SK-N-SH (cell line): ENCODE data around the gene SMPDL3A. TPM values are rescaled to one million over a fixed set of nuclear protein-coding genes. Genes with fewer than 3 reads are reported as not detected.

Experiments used
- CTCF ChIA-PET: fragments of 300-600, 350-600 bp; formaldehyde crosslinking; extraction: SDS; loops from one replicate; lab custom pipeline; 2021; lab: Yijun Ruan, JAX
- POLR2A ChIA-PET: fragments of 350-600 bp; sonication (Branson Sonifier 250); formaldehyde crosslinking; extraction: SDS; loops from one replicate; lab custom pipeline; 2020; ENCODE audit warnings: antibody characterized with exemption, inconsistent platforms; lab: Yijun Ruan, JAX
- DNase-seq: peaks from one replicate; pipeline ENCODE4 v3.0.0; 2012
- H2AFZ ChIP-seq: fragments of 200-600 bp; sonication (generic); 2 replicates; pipeline ENCODE4 v1.8.1; 2016; ENCODE audit warnings: antibody characterized with exemption, mild to moderate bottlenecking, low read depth
- H3F3A ChIP-seq: fragments of 200-600 bp; sonication (generic); replicated peaks from 2 replicates; pipeline ENCODE3; 2016; ENCODE audit warnings: antibody characterized with exemption, mild to moderate bottlenecking; ENCODE audit not compliant: insufficient read depth
- H3K27ac ChIP-seq, 2 experiments: fragments of 200-500 bp in 1 of 2; fragments of 200-600 bp in 1 of 2; sonication (Bioruptor generic) in 1 of 2; sonication (generic), shearing (Covaris generic) in 1 of 2; 2 replicates each; pipeline versions ENCODE4 v1.5.1 to v1.6.1; 2014 to 2016; ENCODE audit warnings: low read depth in 2 of 2, inconsistent platforms in 1 of 2, low read length in 1 of 2, mild to moderate bottlenecking in 1 of 2, mixed read lengths in 1 of 2
- H3K27me3 ChIP-seq: fragments of 200-600 bp; sonication (generic), shearing (Covaris generic); 2 replicates; pipeline ENCODE4 v1.6.1; 2016; ENCODE audit warnings: mixed run types; ENCODE audit not compliant: insufficient read depth
- H3K36me3 ChIP-seq, 2 experiments: fragments of 200-500 bp in 1 of 2; fragments of 200-600 bp in 1 of 2; sonication (Bioruptor generic) in 1 of 2; sonication (generic) in 1 of 2; replicated peaks in 1 of 2; 2 replicates each; pipeline versions ENCODE3 to v1.5.1; 2014 to 2016; ENCODE audit warnings: low read length in 1 of 2, mild to moderate bottlenecking in 1 of 2; ENCODE audit not compliant: insufficient read depth in 2 of 2, control insufficient read depth in 1 of 2
- H3K4me1 ChIP-seq, 2 experiments: fragments of 200-500 bp in 1 of 2; fragments of 200-600 bp in 1 of 2; sonication (Bioruptor generic) in 1 of 2; sonication (generic), shearing (Covaris generic) in 1 of 2; 2 replicates each; pipeline versions ENCODE4 v1.5.1 to v1.6.1; 2014 to 2016; ENCODE audit warnings: low read depth in 1 of 2, low read length in 1 of 2, mixed run types in 1 of 2; ENCODE audit not compliant: insufficient read depth in 2 of 2, control insufficient read depth in 1 of 2
- H3K4me2 ChIP-seq: fragments of 200-600 bp; sonication (generic), shearing (Covaris generic); 2 replicates; pipeline ENCODE4 v1.6.1; 2017; ENCODE audit warnings: mixed run types
- H3K4me3 ChIP-seq, 2 experiments: fragments of 200-500 bp in 1 of 2; fragments of 200-600 bp in 1 of 2; sonication (Bioruptor generic) in 1 of 2; sonication (generic), shearing (Covaris generic) in 1 of 2; 2 replicates each; pipeline versions ENCODE4 v1.5.1 to v1.8.1; 2014 to 2016; ENCODE audit warnings: low read depth in 2 of 2, inconsistent platforms in 1 of 2, low read length in 1 of 2, mild to moderate bottlenecking in 1 of 2, mixed read lengths in 1 of 2, moderate library complexity in 1 of 2
- H3K79me2 ChIP-seq: fragments of 200-600 bp; sonication (generic); 2 replicates; pipeline ENCODE4 v1.8.1; 2017; ENCODE audit warnings: mild to moderate bottlenecking; ENCODE audit not compliant: insufficient read depth
- H3K9ac ChIP-seq: fragments of 200-600 bp; sonication (generic); 2 replicates; pipeline ENCODE4 v1.6.1; 2017; ENCODE audit warnings: mixed run types
- H3K9me2 ChIP-seq: fragments of 200-600 bp; sonication (generic); 2 replicates; pipeline ENCODE4 v1.6.1; 2017; ENCODE audit warnings: mixed run types
- H3K9me3 ChIP-seq: fragments of 200-600 bp; sonication (generic); 2 replicates; pipeline ENCODE4 v1.6.1; 2017; ENCODE audit warnings: mixed run types, mild to moderate bottlenecking, moderate library complexity
- H4K20me1 ChIP-seq: fragments of 200-600 bp; sonication (generic); 2 replicates; pipeline ENCODE4 v1.6.1; 2017; ENCODE audit warnings: mild to moderate bottlenecking, mixed run types; ENCODE audit not compliant: insufficient read depth
- CHD2 ChIP-seq: fragments of 150-350 bp; IDR thresholded peaks from 2 replicates; pipeline ENCODE4 v1.6.1; 2018; ENCODE audit warnings: low read length; ENCODE audit not compliant: partially characterized antibody
- FOSL2 ChIP-seq: IDR thresholded peaks from 2 replicates; pipeline ENCODE4 v1.4.0; 2012; ENCODE audit warnings: low read depth, mild to moderate bottlenecking, moderate library complexity, borderline replicate concordance
- FOXJ3 ChIP-seq: sonication (generic); formaldehyde crosslinking; IDR thresholded peaks from 2 replicates; pipeline ENCODE4 v1.5.1; 2020; ENCODE audit warnings: mild to moderate bottlenecking, missing genetic modification reagents
- GABPA ChIP-seq: IDR thresholded peaks from 2 replicates; pipeline ENCODE4 v1.4.0; 2012; ENCODE audit warnings: low read depth, mild to moderate bottlenecking
- IRF3 ChIP-seq: fragments of 150-350 bp; IDR thresholded peaks from 2 replicates; pipeline ENCODE4 v1.6.1; 2016; ENCODE audit warnings: mild to moderate bottlenecking, low read depth, low read length
- JUND ChIP-seq: IDR thresholded peaks from 2 replicates; pipeline ENCODE4 v1.4.0; 2012
- MAX ChIP-seq: IDR thresholded peaks from 2 replicates; pipeline ENCODE4 v1.4.0; 2012; ENCODE audit warnings: low read depth
- MXI1 ChIP-seq: IDR thresholded peaks from 2 replicates; pipeline ENCODE4 v1.6.1; 2012; ENCODE audit warnings: mild to moderate bottlenecking, low read depth, low read length, improper control_type of control experiment
- NFIC ChIP-seq: IDR thresholded peaks from 2 replicates; pipeline ENCODE4 v1.4.0; 2012; ENCODE audit warnings: borderline replicate concordance
- NRF1 ChIP-seq: IDR thresholded peaks from 2 replicates; pipeline ENCODE4 v1.6.1; 2012; ENCODE audit warnings: low read depth, mild to moderate bottlenecking, low read length
- REST ChIP-seq: IDR thresholded peaks from 2 replicates; pipeline ENCODE4 v1.6.1; 2012; ENCODE audit warnings: mild to moderate bottlenecking, low read depth, low read length, moderate library complexity
- SIN3A ChIP-seq: IDR thresholded peaks from 2 replicates; pipeline ENCODE4 v1.6.1; 2012; ENCODE audit warnings: low read depth, mild to moderate bottlenecking, low read length, moderate library complexity, borderline replicate concordance
- TCF12 ChIP-seq: IDR thresholded peaks from 2 replicates; pipeline ENCODE4 v1.4.0; 2012
- TEAD4 ChIP-seq: IDR thresholded peaks from 2 replicates; pipeline ENCODE4 v1.4.0; 2012; ENCODE audit warnings: mild to moderate bottlenecking, borderline replicate concordance; ENCODE audit not compliant: insufficient read depth
- YY1 ChIP-seq: IDR thresholded peaks from 2 replicates; pipeline ENCODE4 v1.4.0; 2012; ENCODE audit warnings: low read depth, mild to moderate bottlenecking
- ZBTB33 ChIP-seq: IDR thresholded peaks from 2 replicates; pipeline ENCODE4 v1.4.0; 2012; ENCODE audit warnings: low read depth, borderline replicate concordance
- WGBS: methylation state at CpG from one replicate; pipeline ENCODE4 v1.1.6; 2017; ENCODE audit warnings: low lambda C conversion rate; 5-methylcytosine and 5-hydroxymethylcytosine counted together
- polyA plus RNA-seq, 3 experiments: library from polyadenylated mRNA; depleted of rRNA; stranded (reverse); fragments of >200 nt; gene quantifications; 2 replicates each; pipeline ENCODE4 v1.2.3, GENCODE V29; 2012

The SMPDL3A gene
- polyA plus RNA-seq, 1 of the 3 experiments (the other 2 are of a cell fraction) = 2.0 TPM

- 9% methylated on average over 3 of the region's 3 CpGs for WGBS
- Histone ChIP-seq H3K4me1 (no peaks in the 10 kb centered on the region; a peak in 1 of 4 replicates), H3K9me3 (no peaks in the 10 kb centered on the region), H3K27me3 (peaks cover 22% of the 10 kb centered on the region), H4K20me1 (no peaks in the 10 kb centered on the region), H3K36me3 (no peaks in the 10 kb centered on the region), H3K4me3 (no peak overlapping the region), H3K9ac (no peak overlapping the region), H3F3A (no peaks in the 10 kb centered on the region)
- CTCF ChIA-PET = no interaction called here
- POLR2A ChIA-PET = no interaction called here
- no peak for TF ChIP-seq FOSL2
- TF ChIP-seq TEAD4 = no peak
- TF ChIP-seq, all 33 proteins: peak for 0
- H3K9me2 ChIP-seq = no peaks in the 10 kb centered on the region
- no peak overlapping the region for H3K27ac ChIP-seq
- DNase-seq = no peak
- no peak overlapping the region for H2AFZ ChIP-seq
- no peaks in the 10 kb centered on the region for H3K79me2 ChIP-seq
- H3K4me2 ChIP-seq = no peak overlapping the region
Observed at GRCh38 chr6:122832459-122832858, 43.4 kb downstream of the SMPDL3A start.

- no peaks in the 10 kb centered on the region; a peak in 2 of 4 replicates for H3K4me1 ChIP-seq
- no peaks in the 10 kb centered on the region for H3K79me2 ChIP-seq
- H3K4me3 ChIP-seq = no peak overlapping the region
- no peaks in the 10 kb centered on the region for H3K36me3 ChIP-seq
- 23% methylated on average over 7 of the region's 7 CpGs for WGBS
- H3F3A ChIP-seq = peaks cover 3% of the 10 kb centered on the region
- no peaks in the 10 kb centered on the region for H4K20me1 ChIP-seq
- no peak overlapping the region for H3K9ac ChIP-seq
- TF ChIP-seq MXI1 (no peak), TEAD4 (no peak), SIN3A (no peak), CHD2 (no peak), MAX (no peak), GABPA (no peak), YY1 (no peak), NFIC (no peak), IRF3 (no peak), JUND (no peak), NRF1 (no peak), FOXJ3 (CRISPR knock-in tag) (no peak), ZBTB33 (no peak), TCF12 (no peak), REST (no peak), FOSL2 (no peak)
- TF ChIP-seq, all 33 proteins: peak for 0
- Histone ChIP-seq H3K27me3 (peaks cover 28% of the 10 kb centered on the region), H3K4me2 (0 out of 2 replicates have a peak overlapping the region, but pooled peaks have one; percentile 6), H3K27ac (no peak overlapping the region), H2AFZ (0 out of 2 replicates have a peak overlapping the region, but pooled peaks have one; percentile 29), H3K9me3 (no peaks in the 10 kb centered on the region), H3K9me2 (no peaks in the 10 kb centered on the region)
- ChIA-PET CTCF (no interaction called here), POLR2A (no interaction called here)
- DNase-seq = no peak
Observed at GRCh38 chr6:122833021-122833491, 44.0 kb downstream of the SMPDL3A start.
